Activated CD8-positive, alpha-beta memory T cell treated with anti-CD3 and anti-CD28 coated beads for 4 hours (primary cell): ENCODE measurements around the gene CYP3A5.
"Not testable (repeated sequence)": the region's sequence is repeated elsewhere in the genome, so short reads cannot be mapped to it uniquely, and the experiment has no call there.

ENCODE experiments used
- DNase-seq, 2 donors: peaks; one replicate each; pipeline ENCODE4 v3.0.0-alpha.2; 2020; ENCODE audit warnings: low read depth in 2 of 2

Gene CYP3A5

DNA sequence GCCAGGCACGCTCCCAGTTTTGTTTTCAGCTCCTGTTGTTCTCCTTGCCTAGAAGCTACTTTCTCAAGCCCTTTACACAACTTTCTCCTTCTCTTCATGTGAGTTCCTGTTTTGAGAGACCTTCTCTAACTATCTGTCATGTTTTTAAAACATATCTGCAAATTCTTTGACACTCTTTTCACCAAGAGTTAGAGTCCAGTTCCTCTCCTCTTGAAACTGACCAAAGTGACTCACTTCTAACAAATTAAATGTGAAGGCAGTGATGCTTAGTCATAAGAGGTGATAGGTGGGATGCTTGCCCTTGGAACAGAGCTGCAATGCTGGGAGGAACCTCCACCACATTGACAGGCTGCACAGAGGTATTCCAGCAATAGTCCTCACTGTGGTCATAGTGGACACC, 37.8 kb downstream of the CYP3A5 start:
- DNase-seq = no peak

DNA sequence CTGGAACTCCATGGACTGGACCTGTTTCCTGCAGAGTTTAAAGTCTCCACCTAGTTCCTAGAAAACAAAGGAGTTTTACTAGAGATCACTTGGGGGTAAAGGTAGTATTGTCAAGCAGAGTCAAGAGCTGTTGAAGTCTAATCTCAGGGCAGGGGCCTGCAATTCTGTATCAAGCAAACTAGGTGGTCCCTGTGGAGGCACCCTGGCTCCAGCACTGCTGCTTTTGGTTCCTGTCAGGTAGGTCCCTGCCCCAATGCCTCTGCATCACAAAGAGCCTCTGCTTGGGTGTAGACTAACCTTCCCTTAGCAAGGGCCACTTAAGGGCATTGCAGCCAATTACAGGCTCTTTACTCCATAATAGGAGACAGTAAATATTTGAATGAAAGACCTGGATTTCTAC, 40.5 kb downstream of the CYP3A5 start:
- no peak for DNase-seq

DNA sequence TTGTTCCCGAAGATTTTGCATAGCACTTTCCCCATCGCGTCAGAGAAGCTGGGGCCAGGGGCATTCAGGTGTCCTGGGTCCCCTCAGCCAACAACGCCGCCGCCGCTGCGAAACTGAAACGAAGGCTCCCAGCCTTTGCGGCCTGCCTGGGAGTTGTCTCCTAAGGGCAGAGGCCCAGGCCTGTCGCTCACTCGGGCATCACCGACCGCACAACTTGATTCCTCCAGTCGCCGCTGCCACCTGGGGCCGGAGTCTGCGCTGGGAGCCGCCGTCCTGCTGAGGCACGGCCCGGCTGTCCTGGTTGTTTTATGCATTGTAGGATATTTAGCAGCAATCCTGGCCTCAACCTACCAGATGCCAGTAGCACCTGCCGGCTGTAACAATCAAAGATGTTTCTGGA, 41.1 kb downstream of the CYP3A5 start:
- DNase-seq = no peak

DNA sequence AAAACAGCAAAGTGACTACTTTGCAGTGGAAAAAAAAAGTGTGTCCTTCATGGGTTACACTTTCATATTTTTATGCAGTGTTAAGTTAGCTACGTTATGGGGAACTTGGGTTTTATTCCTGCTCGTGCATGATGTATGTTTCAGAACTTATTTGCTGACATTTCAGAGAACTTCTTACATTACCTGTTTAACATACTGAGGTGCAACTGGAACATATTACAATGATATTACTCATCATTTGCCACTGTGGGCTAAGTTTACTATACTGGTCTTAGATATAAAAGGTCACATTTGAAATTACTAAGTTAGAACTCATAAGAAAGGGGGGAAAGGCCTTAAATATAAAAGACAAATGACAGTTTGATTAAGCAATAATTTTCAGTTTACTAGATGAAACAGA, 42.4 kb downstream of the CYP3A5 start:
- DNase-seq = not testable (repeated sequence)

DNA sequence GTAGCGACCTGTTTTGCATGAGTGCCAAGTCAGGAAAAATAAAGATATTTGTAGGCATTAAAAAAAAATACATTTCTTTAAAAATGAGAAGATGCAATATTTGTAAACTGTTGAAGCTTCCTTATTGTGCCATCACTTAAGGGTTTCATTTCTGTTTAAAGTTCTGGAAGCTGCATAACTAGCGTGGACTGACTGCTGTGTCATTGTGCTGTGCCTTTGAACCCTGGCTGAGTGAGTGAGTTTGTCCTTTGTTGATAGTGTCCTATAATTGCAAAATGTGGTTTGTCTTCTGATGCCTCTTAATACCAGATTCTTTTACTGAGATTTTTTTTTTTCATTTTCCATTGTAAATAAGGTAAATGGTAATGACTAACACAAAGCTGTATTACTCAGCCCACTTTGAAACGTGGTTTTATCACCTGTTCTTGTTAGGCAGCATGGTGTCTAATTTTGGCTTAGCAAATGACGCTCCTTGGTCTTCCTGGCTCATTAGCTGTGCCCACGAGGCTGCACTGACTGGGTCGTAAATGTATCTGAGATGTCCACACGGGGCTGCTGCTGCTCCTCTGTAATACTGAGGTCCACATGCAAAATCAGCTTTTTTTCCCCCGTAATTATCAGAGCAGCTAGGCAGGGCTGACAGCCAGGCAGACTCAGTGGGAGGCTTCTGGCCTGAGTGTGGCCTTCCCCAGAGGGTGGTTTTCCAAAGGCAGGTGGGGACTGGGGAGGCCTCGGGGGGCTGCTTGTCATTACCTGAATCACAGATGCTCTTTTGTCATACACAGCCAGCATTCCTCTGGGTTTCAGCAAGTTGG, 48.3 kb downstream of the CYP3A5 start:
- no peak for DNase-seq

DNA sequence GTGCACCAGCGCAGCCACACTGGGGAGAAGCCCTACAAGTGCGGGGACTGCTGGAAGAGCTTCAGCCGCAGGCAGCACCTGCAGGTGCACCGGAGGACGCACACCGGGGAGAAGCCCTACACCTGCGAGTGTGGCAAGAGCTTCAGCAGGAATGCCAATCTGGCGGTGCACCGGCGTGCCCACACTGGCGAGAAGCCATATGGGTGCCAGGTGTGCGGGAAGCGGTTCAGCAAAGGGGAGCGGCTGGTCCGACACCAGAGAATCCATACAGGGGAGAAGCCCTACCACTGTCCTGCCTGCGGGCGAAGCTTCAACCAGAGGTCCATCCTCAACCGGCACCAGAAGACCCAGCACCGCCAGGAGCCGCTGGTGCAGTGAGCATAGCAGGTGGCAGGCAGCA, 50.2 kb downstream of the CYP3A5 start:
- no peak for DNase-seq

DNA sequence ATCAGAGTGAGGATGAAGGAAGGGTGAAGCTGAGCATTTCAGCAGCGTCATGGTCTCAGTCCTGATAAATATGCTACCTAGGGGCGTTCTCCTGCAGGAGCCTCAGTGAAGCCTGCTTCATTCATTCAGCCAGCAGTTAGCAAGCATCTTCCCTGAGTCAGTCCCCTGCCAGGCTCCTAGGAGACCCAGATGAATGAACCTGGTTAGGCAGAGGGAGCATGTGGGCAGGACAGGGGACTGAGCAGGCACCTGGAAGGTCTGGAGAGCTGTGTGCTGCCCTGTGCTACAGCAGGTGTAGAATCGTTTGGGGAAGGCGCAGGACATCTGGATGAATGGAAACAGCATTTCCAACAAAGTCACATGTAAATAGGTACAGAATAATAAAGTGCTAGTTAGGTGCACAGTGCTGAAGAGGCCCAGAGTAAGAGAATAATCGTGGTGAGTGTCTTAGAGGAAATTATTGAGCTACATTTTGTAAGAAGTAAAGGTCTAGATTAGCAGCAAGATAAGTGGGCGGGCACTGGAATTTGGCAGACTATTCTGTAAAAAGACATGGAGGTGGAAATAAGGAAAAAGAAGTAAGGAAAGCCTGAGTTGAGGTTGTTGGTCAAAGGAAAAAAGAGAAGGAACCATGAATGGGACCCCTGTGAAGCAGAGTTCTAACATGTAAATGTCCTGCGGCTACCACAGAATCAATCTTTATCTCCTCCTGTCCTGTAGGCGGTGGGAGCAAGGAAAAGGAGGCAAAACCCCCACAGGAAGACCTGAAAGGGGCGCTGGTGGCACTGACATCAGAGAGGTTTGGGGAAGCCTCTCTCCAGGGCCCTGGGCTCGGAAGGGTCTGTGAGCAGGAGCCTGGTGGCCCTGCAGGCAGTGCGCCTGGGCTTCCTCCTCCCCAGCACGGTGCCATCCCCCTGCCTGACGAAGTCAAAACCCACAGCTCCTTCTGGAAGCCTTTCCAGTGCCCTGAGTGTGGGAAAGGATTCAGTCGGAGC, 51.0 kb downstream of the CYP3A5 start:
- DNase-seq = no peak

DNA sequence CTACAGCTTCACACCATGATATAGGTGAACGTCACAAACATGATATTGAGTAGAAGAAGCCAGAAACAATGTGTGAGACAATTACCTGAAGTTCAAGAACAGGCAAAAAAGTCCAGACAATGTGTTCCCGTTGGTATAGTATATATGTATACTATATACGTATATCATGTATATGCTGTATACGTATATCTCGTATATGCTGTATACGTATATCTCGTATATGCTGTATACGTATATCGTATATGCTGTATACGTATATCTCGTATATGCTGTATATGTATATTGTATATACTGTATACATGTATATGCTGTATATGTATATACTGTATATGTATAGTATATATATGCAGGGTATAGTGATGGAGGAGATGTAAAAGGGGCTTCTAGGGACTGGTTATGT, 52.3 kb downstream of the CYP3A5 start:
- DNase-seq = no peak

DNA sequence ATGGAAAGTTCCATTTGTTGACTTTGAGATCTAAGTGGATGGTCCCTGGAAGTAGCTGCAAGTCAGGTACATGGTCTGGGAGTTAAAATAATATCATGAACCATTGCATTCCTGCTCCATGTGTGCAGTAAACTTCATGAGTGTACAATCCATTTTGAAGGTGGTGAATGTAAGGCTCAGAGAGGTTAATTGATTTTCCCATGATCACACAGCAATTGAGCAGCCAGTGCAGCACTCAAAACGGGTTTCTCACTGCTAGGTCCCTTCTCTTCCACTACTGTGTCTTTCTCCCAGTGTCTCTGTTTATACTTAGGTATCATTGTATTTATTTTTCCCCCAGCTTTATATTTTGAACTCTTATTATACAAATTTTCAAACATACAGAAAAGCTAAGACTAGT, 53.1 kb downstream of the CYP3A5 start:
- DNase-seq = no peak

DNA sequence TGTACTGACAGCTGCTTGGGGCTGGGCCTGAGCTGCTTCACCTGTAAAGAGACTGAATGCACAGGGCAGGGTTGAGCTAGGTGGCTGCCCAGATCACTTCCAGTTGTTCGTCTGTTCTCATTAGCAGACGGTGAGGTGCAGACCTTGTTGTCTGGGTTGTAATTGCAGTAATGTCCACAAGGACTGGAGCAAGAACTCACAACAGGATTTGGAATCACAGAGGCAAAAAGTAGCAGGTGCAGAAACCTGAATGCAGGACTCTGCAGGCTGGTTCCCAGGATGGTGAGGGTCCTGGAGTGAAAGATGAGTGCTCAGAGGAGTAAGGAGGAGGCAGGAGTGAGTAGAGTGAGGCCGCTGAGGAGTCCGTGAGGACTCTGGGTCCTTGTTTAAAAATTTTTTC, 53.8 kb downstream of the CYP3A5 start:
- DNase-seq = no peak

DNA sequence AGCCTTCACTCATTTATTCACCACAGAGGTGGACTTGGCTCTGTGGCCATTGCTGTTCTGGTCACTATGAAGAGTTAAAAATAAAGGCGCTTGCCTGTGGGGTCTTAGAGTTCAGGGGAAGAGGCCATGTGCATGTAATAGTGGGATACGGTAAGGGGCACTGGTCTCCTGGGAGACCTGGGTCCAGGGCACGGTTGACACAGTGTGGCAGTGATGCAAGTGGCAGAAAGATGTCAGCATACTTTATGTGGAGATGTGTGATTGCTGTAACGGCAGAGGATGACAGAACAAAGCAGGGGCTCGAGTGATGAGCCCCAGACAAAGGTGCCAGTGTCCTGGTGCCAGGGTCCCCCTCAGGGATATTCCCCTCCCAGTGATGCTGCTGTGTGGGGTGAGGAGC, 54.5 kb downstream of the CYP3A5 start:
- DNase-seq = no peak

DNA sequence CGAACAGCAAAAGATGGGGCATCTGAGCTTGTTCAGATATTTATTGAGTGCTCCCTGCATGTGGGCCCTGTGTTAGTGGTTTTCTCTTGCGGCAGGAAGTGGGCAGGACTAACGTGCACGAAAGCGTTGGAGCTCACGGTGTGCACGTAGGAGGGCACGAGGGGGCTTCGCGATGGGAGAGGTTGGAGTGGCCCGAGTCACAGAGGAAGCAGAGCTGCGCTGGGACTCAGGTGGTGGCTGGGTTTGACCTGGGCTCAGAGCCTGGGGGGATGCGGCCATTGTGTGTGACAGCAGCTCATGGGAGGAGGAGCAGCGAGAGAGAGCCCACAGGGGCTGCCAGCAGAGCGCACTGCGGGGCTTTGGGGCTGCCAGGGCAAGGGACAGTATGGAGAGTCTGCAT, 55.3 kb downstream of the CYP3A5 start:
- peak; percentile 44 to 59 for DNase-seq

DNA sequence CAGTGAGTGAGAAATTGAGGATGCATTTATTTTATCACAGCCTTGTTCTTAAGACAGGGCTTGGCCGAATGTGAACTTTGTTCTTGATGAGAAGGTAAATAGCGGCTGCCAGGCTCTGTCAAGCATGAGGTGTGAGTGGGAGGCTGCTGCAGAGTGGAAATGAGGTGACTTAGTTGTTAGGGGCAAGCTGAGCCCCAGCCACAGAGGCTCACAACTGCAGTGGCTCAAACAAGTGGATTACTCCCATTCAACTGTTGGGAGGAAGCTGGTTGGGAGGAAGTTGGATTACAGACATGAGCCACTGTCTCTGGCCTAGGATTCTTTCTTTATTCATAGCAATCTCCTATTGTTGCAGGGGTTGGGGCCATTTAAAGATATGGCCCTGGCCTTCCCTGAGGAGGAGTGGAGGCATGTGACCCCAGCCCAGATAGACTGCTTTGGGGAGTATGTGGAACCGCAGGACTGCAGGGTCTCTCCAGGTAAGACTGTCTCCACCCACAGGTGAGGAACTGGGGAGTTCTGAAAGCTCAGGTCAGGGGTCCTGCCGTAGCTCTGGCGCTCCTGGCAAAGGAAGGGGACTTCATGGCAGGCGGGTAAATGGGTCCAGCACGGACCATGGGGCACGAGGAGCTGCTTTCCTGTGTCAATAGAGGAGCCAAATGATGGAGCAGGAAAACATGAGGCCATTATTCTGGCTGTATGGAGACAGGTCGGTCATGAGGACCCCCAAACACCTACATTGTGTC, 55.9 kb downstream of the CYP3A5 start:
- peak in 1 of 2 donors; percentile 10 for DNase-seq

DNA sequence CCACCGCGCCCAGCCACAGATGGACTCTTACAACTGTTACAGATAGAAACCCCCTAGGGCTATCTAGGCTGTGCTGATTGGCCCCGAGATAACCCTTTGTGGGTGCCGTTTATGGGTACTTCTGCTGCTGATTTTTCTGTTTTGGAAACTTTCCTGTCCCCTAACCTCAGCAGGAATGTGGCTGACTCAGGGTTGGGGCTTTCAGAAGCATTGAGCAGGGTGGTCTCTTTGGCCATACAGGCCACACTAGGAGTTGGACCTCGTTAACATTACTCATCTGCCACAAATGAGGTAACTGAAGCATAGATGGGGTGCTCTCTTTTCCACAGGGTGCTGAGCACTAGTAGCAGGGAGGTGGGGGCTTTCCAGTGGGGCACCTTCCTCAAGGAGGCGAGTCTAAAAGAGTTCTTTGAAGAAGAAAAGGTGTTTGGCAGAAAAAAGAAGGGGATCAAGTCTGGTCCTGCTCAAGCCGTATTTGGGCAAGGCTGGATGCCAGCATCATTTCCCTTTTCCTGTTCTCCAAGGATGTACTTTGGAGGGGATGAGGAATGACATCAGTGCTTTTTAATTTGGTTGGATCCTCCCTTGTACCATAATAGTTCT, 56.6 kb downstream of the CYP3A5 start:
- DNase-seq = no peak

DNA sequence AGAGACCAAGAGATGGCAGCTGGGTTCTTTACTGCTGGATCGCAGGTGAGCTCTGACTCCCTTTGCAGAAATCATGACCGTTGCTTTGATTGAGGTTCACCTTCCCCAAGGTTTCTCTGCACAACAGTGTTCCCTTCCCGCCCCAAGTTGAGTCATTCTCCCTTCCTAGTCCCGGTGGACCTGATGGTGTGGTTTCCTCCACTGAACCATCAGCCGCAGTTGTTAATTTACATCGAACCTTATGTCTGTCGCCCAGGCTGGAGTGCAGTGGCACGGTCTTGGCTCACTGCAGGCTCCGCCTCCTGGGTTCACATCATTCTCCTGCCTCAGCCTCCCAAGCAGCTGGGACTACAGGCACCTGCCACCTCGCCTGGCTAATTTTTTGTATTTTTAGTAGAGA, 57.2 kb downstream of the CYP3A5 start:
- no peak for DNase-seq

DNA sequence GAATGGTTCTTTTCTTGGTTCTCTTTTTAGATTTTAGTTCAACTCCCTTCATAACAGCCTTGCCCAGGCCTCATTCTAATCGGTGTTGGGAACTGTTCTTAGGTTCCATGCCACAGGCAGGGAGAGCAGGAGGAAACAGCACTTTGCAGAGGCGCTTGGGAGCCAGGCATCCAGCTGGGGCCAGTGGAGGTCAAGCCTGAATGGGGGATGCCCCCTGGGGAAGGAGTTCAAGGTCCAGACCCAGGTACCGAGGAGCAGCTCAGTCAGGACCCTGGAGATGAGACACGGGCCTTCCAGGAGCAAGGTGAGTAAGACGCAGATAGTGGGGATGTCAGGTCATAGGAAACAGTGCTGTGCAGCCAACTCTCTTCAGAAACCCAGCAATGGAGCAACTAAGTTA, 58.5 kb downstream of the CYP3A5 start:
- DNase-seq = no peak

DNA sequence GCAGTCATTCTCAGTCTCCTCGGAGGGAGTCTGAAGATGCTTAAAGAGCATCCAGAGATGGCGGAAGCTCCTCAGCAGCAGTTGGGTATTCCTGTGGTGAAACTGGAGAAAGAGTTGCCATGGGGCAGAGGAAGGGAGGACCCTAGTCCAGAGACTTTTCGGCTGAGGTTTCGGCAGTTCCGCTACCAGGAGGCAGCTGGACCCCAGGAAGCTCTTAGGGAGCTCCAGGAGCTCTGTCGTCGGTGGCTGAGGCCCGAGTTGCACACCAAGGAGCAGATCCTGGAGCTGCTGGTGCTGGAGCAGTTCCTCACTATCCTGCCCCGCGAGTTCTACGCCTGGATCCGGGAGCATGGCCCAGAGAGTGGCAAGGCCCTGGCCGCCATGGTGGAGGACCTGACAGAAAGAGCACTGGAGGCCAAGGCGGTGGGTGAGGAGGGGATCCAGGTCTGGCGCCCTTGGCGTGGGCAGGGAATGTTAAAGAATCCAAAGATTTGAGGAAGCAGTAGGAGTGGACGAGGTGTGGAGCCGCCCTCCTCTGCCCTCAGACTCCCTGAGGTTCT, 60.1 kb downstream of the CYP3A5 start:
- DNase-seq = no peak

DNA sequence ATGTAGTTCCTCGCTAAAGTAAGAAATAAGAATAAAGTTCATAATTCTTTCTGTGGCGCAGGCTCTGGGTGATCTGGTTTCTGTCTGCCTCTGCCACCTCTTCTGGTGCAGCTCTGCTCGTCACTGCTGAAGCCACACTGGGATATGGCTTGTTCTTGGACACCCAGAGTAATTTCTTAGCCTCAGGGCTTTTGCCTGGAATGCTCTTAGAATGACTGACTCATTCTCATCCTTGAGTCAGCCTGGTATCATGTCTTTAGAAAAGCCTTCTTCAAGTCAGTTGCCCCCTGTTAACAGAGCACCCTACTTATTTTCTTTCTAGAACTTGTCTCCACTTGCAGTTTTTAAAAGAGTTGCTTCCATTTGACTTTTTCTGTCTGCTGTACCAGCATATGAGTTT, 61.1 kb downstream of the CYP3A5 start:
- no peak for DNase-seq

DNA sequence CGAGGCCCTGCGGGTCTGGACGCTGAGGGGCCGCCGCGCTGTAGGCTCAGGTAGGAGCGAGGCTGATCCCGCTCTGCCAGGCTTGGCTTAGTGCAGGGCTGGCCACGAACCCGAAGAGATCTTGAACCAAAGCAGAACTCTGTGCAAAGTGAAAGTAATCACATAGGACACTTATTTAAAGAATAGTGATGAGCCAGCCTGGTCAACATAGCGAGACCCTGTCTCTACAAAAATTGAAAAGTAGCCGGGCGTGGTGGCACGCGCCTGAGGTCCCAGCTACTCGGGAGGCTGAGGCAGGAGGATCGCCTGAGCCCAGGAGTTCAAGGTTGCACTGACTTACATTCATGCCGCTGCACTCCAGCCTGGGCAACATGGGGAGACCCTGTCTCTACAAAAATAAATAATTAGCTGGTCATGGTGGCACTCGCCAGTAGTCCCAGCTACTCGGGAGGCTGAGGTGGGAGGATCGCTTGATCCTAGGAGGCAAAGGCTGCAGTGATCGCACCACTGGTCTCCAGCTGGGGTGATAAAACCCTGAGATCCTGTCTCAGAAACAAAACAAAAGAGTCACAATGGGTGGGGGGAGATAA, 62.5 kb downstream of the CYP3A5 start:
- DNase-seq = no peak

DNA sequence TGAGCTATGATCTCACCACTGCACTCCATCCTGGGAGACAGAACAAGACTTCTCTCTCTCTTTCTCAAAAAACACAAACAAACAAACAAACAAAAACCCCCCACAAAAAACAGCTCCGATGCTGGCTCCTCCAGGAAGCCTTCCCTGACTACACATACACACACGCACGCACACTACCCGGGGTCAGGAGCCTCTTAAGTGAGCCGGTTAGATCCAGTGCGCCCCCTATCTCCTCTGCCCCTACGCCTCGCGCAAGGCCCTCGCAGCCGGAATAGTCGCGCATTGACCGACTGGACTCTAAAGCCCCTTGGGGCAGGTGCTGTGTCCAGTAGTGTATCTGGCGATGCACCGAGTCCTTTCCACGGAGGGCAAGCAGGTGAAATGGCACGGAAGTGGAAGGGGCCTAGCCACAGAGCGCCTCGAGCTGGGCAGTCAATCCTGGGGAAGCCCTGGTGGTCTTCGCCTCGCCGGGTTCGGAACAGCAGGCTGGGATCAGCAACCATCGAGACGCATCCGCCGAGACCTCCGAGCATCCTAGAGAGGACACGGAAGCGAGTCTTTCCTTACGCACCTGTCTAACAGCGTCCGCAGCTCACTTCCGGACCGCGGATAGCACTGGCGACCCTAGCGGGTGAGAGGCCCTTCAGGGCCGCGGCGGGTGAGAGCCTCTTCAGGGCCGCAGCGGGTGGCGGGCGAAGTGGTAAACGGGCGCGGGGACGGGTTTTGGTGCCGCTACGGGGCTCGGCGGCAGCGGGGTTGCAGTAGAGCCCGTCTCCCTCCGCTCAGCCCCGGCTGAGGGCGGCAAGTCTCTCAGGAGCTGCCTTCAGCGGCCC, 63.2 kb downstream of the CYP3A5 start, which contains the start of gene ZSCAN25:
ZSCAN25 (plus strand) TSS at position 588 of the 833 bp plus-strand sequence. CDS start 2,661 bp downstream, outside the sequence.
- peak; percentile 71 to 75 for DNase-seq
